ENCODE data around the gene SH2B2. TPM values are rescaled to one million over a fixed set of nuclear protein-coding genes. Genes with fewer than 3 reads are reported as not detected.

SH2B2 gene
- total RNA-seq, 4 donors from 2014 or later, result 13.9 to 28.6 (median 20.6) TPM

DNA sequence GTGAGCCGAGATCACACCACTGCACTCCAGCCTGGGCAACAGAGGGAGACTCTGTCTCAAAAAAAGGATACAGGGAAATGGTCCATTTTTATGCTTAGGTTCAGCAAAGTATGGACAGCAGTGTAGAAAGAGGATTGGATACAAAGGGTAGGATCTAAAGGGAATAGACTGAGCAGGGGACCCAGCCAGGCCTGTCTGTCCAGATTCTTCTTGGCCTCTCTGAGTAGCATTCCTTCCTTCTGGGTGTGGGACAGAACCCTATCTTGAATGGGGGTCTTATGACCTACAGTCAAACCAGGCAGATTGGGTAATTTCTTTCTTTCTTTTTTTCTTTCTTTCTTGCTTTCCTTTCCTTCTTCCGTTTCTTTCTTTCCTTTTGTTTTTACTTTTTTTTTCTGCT lies 25.6 kb downstream of the SH2B2 start:
- no peak for TF ChIP-seq POLR2A (IDR thresholded peaks at IDR 0.05)
- TF ChIP-seq, protein P1, sequence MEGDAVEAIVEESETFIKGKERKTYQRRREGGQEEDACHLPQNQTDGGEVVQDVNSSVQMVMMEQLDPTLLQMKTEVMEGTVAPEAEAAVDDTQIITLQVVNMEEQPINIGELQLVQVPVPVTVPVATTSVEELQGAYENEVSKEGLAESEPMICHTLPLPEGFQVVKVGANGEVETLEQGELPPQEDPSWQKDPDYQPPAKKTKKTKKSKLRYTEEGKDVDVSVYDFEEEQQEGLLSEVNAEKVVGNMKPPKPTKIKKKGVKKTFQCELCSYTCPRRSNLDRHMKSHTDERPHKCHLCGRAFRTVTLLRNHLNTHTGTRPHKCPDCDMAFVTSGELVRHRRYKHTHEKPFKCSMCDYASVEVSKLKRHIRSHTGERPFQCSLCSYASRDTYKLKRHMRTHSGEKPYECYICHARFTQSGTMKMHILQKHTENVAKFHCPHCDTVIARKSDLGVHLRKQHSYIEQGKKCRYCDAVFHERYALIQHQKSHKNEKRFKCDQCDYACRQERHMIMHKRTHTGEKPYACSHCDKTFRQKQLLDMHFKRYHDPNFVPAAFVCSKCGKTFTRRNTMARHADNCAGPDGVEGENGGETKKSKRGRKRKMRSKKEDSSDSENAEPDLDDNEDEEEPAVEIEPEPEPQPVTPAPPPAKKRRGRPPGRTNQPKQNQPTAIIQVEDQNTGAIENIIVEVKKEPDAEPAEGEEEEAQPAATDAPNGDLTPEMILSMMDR (IDR thresholded peaks at IDR 0.05), result no peak
- DNase-seq (ENCODE audit: low spot score in 2 of 2), result no peak
- 88 to 90% methylated on average over 2 of the region's 2 CpGs for WGBS, 2 donors
- intact Hi-C loops (cut with DNase I; ENCODE audit: low total_unique reads), result no loop called here
- no peak overlapping the region for H3K4me3 ChIP-seq (ENCODE audit: low read depth, poor library complexity, severe bottlenecking)

DNA sequence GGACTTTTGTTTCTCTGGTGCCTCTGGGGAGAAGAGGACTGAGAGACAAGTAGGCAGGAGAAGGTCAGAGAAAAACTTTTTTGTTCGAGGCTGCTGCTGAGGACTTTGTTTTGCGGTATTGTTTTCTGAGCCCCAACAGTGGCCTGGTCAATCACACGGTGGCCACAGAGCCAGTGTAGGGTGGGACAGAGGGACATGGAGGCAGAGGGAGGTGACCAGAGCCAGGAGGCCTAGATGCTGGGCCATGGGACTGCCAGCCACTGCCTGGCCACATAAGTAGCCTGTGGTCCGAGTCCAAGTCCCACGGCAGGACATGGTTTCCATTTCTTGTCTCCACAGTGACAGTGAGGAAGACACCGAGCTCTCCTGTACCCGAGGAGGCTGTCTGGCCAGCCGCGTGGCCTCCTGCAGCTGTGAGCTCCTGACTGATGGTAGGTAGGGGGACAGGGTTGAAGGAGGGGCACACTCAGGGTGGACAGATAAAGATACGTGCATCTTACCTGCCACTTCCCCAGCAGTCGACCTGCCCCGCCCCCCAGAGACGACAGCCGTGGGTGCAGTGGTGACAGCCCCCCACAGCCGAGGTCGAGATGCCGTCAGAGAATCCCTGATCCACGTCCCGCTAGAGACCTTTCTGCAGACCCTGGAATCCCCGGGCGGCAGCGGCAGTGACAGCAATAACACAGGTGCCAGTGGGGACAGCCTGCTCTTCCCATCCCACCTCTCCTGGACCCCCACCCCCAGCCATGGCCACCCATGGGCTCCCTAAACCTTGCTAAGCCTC lies 27.5 kb downstream of the SH2B2 start:
- intact Hi-C loops (cut with DNase I; ENCODE audit: low total_unique reads), result no loop called here
- H3K4me3 ChIP-seq (ENCODE audit: low read depth, poor library complexity, severe bottlenecking), result no peak overlapping the region
- 91 to 92% methylated on average over 21 to 22 of the region's 22 CpGs for WGBS, 2 donors
- no peak for TF ChIP-seq POLR2A (IDR thresholded peaks at IDR 0.05)
- TF ChIP-seq, protein P1 (IDR thresholded peaks at IDR 0.05), result no peak
- DNase-seq (ENCODE audit: low spot score in 2 of 2), result no peak

DNA sequence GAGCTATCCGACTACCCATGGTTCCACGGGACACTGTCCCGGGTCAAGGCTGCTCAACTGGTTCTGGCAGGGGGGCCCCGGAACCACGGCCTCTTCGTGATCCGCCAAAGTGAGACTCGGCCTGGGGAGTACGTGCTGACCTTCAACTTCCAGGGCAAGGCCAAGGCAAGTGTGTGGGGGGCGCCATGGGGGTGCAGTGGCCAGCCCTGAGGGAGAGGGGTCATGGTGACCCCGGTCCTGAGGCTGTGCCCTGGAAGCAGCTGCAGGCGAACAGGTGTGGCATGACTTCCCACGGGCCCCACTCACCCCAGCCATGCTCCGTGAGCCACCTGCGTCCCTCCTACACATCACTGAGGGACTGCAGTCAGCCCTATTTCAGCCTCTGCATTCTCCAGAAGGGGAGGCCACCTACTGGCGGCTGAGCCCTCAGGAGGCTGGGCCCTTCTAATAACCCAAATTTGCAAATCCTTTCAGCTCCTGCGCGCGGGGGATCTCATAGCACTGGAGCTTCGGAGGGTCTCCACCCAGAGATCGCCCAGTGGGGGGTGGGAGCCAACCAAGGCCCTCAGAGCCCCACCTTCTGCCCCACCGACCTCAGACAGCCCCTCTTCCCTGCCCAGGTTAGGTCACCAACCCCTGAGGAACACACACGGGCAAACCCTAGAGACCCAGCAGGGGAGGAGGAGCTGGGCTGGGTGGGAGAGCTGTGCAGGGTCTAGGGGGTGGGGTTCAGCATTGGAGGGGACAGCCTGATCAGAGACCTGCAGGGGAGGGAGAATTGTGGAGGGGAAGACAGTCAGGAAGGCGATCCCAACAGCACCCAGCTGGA lies 30.8 kb downstream of the SH2B2 start:
- H3K4me3 ChIP-seq (ENCODE audit: low read depth, poor library complexity, severe bottlenecking), result no peak overlapping the region
- intact Hi-C loops (cut with DNase I; ENCODE audit: low total_unique reads), result no loop called here
- WGBS, 2 donors, result 85% methylated on average over 20 to 21 of the region's 24 CpGs
- TF ChIP-seq, protein P1 (IDR thresholded peaks at IDR 0.05), result no peak
- no peak for DNase-seq (ENCODE audit: low spot score in 2 of 2)

DNA sequence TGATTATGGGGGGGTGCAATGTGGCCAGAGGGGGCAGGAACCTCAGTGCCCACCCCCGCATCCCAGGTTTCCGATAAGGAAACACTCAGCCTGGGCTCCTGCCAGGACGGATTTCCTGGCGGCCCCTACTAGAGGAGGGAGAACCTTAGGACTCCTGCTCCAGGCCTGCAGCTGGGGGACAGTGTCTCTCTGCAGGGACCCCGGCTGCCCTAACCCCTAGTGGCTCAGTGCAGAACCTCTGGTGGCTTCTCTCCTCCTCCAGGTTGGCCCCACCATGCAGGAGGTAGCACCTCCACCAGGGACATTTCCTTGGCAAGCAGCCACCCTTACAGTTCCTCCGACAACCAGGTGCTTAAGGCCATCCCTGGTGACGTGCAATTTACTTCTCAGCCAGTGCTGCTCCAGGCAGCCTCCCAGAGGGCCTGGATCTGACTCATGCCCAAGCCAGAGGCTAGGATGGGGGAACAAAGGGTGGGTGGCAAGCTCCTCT lies 31.9 kb downstream of the SH2B2 start:
- intact Hi-C loops (cut with DNase I; ENCODE audit: low total_unique reads), result no loop called here
- no peak for TF ChIP-seq POLR2A (IDR thresholded peaks at IDR 0.05)
- TF ChIP-seq, protein P1 (IDR thresholded peaks at IDR 0.05), result no peak
- no peak overlapping the region for H3K4me3 ChIP-seq (ENCODE audit: low read depth, poor library complexity, severe bottlenecking)
- WGBS, 2 donors, result 72 to 74% methylated on average over 6 to 7 of the region's 7 CpGs
- no peak for DNase-seq (ENCODE audit: low spot score in 2 of 2)

DNA sequence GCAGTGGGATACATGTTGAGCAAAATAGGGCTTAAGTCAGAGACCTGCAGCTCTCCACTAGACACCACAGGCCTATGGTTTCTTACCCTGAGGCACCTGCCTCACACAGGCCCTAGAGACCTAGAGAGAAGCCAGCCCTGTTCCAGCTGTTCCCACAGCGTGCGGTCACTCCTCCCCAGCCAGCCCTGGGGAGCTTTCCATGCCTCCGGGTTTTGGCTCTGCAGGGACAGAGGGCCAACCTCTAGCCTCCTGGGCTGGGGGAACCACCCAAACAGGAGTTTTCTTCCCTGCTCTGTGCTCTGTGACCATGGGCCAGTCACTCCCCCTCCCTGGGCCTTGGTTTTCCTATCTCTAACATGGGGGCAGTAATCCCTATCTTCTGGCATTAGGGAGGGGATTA lies 33.0 kb downstream of the SH2B2 start:
- no peak overlapping the region for H3K4me3 ChIP-seq (ENCODE audit: low read depth, poor library complexity, severe bottlenecking)
- intact Hi-C loops (cut with DNase I; ENCODE audit: low total_unique reads), result no loop called here
- no peak for DNase-seq (ENCODE audit: low spot score in 2 of 2)
- TF ChIP-seq, protein P1 (IDR thresholded peaks at IDR 0.05), result no peak
- TF ChIP-seq POLR2A (IDR thresholded peaks at IDR 0.05), result no peak
- WGBS, 2 donors, result 76 to 77% methylated on average over 3 of the region's 3 CpGs

Data from lower leg skin (tissue), 4 donors.